NCI-H2171 treated with DMSO at 0.1 percent for 48 hours (cell line): ENCODE measurements around the gene FCGBP.
A peak's percentile ranks its signal among the peaks of the same experiment; 100 is the strongest.
"Not testable (repeated sequence)": the region's sequence is repeated elsewhere in the genome, so short reads cannot be mapped to it uniquely, and the experiment has no call there.

Experiments
- DNase-seq: peaks from one replicate; lab custom pipeline; 2025; lab: John Stamatoyannopoulos, UW

The FCGBP gene

DNA sequence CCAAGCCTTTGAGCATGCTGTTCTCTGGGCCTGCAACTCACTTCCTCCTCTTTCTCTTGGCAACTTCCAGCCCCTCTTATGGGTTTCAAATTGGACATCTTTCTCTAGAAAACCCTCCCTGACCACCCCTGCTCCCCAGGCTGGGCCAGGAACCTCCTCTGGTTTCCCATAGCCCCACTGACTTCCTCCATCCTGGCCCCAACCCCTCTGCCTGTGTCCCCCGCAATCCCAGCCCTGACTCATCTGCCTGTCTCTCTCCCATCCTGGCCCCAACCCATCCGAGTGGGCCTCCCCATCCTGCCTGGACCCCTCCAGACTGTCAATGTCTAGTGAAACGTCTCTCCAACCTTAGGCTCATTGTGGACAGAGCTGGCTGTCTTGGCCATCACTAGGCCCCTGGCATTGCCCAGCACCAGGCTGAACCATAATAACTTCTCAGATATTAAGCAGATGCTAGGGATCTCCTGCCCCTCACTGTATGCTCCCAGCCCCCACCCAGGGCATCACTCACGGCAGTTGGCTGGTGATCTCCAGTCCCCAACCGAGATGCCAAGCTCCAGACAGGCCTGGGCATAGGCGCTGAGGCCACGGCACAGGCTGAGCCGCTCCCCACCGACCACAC, 16.8 kb downstream of the FCGBP start:
- no peak for DNase-seq

DNA sequence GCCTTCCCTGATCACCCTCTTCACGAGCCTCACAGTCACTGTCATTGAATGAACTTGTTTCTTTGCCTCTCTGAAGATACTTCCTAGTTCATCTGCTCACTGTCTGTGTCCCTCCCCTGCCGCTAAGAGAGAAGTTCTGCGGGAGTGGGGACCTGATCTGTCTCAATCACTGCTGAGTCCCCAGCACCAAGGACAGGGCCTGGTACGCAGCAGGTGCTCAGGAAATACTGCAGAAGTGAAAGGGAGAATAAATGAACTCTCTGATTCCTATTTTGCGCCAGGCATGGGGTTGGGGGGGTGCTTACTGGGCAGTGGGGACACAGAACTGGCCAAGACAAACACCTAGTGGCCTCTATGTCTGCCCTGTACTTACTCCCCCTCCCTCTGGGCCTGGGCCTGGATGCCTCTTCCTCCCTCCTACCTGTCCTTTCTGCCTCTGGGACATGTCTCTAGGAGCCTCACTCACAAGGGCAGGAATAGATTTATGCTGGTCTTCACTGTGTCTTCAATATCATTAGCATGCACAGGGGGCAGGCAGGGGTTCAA, 17.5 kb downstream of the FCGBP start:
- no peak for DNase-seq

DNA sequence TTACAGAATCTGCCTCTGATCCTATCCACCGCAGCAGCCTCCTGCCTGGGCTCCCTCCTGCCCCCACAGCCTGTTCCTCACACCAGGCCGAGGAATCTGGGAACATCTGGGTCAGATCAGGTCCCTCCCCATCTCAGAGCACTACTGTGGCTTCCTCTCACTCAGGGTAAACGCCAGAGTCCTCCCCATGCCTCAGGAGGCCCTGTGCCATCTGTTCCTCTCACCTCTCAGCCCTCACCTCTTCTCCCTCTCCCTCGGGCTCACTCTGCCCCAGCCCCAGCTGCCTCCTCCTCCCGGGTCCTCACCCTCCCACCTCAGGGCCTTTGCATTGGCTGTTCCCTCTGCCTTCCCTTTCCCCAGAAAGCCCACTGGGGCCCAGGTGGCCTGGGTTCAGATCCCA, 18.2 kb downstream of the FCGBP start:
- peak; percentile 89 for DNase-seq

DNA sequence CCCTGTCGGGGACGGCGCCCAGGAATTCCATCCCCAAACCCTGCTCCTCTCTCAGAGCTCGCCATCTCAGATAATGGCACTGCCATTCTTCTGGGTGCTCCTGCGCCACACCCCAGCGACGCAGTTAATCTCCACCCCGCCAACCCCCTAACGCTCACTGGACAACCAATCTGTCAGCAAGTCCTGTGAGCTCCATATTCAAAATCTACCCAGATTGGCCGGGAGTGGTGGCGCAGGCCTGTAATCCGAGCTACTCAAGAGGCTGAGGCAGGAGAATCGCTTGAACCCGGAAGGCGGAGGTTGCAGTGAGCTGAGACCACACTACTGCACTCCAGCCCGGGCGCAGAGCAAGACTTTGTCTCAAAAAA, 18.6 kb downstream of the FCGBP start:
- DNase-seq = no peak

DNA sequence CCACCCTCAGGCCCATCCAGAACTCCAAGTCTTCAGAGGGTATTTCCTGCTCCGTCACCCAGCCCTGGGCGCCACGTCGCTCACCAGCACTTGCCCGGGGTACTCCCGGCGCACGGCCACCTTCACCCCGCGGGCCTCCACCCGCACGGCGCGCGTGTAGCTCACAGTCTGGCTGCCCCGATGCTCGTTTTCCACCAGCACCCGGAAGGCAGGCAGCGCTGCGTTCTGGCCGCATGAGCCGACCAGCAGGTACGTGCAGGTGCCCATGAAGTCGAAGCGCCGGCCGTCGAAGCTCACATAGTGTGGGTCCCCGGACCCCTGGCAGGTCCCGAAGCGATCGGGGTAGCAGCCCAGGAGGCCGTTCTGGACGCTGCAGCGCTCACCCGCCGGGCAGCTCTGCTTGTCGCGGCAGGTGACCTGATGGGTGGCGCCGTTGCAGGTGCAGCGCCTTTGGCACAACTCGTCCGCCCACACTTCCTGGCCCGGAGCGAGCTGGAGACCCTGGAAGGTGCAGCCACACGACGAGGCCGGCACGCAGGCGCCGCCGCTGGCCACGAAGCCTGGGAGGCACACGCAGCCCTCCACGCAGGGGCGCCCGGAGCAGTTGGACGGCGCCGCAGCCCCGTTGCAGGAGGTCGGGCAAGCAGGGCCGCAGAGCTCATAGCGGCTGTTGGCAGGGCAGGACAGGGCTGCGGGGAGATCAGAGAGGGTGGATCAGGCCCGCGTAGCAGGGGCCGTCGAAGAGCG, 19.2 kb downstream of the FCGBP start:
- no peak for DNase-seq

DNA sequence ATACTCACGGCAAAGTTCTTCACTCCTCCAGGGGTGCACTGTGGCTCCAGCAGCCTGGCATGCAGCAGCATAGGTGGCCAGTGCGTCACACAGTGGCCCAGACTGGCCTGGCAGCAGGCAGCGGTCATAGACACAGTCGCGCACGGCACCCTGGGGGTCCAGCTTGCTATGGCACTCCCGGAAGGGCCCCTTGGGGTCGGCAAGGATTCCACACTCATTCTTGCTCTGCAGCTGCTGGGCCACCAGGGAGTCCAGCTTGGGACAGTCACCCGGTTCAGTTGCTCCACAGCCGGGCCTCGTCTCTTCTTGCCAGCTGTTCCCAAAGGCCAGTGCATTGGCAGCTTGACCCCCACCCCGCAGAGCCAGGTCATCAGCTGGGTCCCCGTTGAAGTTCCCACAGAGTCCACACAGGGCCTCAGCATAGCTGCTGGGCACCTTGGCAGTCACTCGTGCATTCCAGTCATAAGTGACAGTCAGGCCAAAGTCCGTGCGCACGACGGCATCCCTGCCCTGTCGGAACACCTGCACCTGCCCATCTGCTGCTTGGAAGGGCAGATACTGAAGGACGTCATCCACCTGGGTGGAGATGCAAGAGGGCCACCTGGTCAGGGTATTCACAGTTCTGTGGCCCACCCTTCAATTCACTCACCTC, 20.6 kb downstream of the FCGBP start:
- DNase-seq = no peak

DNA sequence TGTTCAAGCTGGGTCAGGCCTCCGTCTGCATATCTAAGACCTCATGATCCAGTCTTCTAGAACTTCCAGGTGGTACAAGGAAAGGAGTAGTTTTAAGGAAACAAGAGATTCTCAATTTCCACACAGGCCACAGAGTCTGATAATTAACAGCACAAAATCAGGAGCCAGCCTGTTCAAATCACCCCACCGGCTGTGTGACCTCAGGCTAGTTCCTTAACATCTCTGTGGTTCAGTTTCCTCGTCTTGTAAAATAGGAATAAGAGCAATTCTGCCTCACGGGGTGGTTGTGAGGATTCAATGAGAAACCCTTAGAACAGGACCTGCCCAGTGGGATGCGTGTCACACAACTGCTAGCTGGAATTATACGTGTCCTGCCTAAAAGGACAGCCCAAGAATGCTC, 25.6 kb downstream of the FCGBP start:
- DNase-seq = no peak

DNA sequence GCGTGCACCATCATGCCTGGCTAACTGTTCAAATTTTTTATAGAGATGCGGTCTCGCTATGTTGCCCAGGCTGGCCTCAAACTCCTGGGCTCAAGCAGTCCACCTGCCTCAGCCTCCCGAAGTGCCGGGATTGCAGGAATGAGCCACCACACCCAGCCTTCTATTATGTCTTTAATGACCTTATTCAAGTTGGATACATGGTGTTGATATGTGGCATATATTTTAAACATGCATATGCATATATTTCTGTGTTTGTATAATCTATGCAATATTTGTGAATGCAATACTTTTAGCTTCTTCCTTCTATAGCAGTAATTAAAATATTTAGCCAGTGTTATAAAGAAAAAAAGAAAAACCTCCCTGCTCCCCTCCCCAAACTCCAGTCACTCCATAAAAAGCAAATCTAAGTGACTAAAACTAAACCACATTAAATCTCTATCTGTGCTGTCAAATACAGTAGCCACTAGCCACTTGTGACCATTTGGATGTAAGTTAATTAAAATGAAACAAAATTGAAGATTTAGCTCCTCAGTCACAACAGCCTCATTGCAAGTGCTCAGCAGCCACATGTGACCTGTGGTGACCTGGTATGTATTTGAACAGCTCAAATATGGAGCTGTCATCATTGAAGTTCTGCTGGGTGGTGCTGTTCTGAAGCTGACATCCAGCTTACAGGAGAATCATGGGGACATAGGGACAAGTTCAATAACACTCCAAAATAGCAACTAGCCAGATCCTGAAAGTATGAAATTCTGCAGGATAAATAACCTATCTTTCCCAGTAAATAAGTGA, 27.4 kb downstream of the FCGBP start:
- DNase-seq = no peak

DNA sequence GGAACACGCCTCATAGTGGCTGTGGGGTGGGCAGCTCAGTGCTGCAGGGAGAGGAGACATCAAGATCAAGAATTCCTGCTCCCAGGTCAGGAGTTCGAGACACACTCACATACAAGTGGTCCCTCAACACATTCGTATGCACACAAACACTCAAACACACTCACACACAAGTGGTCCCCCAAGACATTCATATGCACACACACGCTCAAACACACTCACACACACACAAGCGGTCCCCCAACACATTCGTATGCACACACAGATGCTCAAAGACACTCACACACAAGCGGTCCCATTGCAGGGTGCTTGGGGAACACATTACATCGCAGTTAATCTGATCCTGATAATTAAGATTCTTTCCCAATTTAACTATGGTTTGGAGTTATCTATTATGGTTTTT, 28.2 kb downstream of the FCGBP start:
- no peak for DNase-seq

DNA sequence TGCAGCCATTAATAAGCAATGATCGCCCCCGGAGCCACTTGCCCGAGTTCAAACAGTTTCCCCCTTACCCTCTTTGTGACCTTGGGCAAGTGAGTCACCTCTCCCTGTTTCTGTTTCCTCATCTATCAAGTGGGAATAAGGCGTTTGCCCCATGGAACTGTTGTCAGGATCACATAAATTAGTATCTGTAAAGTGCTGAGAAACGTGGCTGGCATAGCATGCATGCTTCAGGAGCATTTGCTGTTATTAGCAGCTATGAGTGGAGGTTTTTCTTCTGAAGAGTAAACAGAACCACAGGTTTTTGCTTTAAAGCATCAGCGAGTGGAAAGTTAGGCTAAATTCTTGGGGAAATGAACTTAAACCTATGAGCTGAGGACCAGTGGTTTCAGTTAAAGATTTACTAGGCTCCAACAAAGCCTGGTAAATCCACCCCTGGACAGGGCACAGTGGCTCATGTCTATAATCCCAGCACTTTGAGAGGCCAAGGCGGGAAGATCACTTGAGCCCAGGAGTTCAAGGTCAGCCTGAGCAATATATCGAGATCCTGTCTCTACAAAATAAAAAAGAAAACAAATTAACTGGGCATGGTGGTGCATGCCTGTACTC, 30.8 kb downstream of the FCGBP start:
- DNase-seq = not testable (repeated sequence)

DNA sequence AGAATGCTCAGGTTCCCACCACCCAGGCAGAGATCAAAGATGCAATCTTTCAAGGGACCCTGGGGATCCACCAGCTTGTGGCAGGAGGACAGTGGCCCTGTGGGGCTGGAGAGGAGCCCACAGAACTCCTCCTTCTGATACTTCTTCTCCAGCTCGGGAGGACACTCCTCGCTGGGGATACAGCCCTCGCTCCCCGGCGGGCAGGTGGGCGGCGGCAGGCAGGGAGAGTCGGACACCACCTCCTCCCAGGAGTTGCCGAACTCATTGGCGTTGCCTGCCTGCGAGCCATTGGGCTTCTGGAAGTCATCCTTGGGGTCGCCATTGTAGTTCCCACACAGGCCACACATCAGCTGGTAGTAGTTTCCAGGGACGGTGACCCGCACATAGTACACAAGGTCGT, 32.1 kb downstream of the FCGBP start:
- DNase-seq = not testable (repeated sequence)

DNA sequence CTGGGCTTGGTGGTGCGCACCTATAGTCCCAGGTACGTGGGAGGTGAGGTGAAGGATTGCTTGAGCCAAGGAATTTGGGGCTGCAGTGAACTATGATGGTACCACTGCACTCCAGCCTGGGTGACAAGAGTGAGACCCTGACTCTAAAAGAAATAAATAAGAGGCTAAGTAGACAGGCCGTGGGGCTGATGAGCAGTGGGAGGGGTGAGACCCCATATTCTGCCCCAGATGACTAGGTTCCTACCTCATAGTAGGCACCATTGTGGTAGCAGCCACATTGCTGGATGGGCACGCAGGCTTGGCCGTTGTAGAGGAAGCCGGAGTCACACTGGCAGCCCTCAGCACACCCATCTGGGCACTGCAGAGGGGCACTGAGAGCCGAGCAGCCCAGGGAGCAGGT, 32.8 kb downstream of the FCGBP start:
- DNase-seq = not testable (repeated sequence)

DNA sequence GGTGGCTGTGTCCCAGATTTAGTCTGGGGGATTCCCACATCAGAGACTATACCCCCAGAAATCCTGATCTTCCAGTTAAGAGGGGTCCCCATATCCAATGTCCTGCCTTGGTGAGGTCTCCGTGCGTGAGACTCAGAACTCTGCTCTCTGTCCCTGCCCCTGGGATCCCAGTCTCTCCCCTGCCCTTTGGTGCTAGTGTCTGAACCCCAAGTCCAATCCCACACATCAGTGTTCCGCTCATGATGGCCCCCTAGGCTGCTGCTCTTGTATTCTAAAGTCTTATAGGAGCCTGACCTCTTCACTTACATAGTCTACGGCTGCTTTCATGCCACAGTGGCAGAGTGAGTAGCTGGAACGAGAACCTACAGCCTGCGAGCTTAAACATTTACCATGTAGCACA, 35.6 kb downstream of the FCGBP start:
- not testable (repeated sequence) for DNase-seq

DNA sequence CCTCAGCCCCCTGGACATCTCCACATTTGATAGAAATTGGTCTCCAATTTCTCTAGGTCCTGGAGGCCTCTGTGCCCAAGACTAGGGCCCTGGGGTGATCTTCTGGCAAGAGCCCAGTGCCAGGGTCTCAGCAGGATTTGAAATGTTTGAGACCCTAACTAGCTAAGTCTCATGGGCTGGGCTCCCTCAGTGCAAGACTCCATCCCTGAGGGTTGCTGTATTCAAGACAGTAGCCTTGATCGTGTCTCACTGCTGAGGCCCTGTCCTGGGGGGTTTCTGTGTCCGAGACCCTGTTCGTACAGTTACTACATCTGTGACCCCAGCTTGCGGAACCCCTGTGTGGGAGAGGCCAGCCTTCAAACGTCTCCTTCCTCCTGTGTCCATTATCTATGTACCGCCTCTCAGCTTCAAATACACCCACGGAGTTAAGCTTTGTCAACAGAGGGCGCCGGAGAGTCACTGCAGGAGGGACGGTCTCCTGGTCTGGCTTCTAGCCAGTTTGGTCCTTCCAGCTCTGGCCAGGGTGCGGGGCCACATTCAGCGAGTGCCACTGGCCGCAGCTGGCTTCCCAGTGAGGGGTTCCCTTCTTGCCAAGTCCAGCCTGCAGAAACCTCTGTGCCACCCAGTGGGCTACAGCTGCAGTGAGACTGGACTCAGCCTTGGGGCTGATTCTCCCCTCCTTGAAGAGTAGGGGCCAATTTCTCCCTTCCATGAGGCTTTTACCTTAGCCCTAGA, 36.8 kb downstream of the FCGBP start:
- not testable (repeated sequence) for DNase-seq

DNA sequence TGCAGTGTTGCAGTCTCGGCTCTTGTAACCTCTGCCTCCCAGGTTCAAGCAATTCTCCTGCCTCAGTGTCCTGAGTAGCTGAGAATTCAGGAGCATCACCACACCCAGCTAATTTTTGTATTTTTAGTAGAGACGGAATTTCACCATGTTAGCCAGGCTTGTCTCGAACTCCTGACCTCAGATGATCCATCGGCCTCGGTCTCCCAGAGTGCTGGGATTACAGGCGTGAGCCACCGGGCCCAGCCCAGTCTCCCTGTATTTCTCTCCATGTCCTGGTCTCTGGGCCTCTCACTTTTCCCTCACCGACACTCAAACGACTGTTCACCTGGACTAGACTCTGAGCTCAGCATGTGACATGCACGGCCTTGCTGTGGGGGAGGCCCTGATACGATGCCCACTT, 39.3 kb downstream of the FCGBP start:
- not testable (repeated sequence) for DNase-seq

DNA sequence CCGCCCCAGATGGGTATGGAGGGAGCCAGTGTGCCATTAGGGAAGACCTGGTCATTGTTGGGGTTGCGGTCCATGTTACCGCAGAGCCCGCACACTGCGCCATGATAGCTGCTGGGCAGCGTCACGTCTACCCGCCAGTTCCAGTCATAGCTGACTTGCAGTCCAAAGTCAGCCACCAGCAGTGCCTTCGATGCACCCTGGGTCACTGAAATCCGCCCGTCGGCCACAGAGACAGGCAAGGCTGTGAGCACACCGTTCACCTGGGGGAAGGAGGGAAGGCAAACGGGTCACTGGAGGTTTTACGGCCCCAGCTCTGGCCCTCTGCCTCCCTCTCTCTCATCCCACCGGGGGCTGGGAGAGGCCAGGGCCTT, 40.2 kb downstream of the FCGBP start:
- not testable (repeated sequence) for DNase-seq

DNA sequence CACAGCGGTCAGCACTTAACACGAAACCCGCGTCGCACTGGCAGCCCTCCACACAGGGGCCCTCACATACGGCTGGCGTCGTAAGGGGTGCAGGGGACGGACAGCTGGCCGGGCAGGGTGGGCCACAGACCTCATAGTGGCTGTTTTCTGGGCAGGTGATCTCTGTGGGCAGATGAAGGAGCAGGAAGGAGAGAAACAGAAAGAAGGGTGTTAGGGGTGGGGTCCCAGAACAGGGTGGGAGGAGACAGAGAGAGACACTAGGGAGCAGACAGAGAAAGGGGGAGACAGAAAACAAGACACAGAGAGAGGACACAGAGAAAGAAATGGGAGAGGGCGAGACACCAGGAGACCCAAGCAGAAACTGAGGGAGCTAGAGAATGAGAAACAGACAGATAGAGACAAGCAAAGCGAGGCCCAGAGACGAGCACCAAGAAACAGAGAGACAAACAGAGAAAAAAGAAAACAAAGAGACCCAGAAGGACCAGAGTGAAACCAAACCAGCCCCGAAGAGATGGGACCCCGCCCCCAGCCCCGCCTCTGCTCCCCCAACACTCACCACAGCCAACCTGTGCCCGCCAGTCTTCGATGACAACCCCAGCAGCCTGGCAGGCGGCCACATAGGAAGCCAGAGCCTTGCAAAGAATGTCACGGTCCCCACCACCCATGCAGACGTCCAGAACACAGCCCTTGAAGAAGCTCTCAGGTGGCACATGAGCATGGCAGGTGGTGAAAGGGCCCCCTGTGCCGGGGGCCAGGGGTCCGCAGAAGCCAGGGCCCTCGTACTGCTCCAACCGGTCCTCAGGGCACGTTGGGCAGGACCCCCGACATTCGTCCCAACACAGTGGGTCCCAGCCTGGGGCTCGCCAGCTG, 40.8 kb downstream of the FCGBP start:
- not testable (repeated sequence) for DNase-seq

DNA sequence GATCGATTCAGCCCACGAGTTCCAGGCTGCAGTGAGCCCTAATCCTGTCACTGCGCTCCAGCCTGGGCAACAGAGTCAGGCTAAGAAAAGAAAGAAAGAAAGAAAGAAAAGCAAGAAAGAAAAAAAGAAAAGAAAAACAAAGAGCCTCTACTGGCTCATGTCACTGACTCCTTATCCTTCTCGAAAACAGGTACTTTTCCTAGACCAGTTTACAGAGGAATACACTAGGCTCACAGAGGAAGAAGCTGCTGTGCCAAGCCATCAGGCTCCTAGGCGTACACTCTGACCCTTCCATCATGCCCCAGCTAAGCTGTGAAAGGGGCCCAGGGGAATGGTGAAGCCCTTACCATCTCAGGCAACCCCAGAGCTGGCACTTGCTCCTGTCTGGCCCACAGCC, 41.9 kb downstream of the FCGBP start:
- not testable (repeated sequence) for DNase-seq

DNA sequence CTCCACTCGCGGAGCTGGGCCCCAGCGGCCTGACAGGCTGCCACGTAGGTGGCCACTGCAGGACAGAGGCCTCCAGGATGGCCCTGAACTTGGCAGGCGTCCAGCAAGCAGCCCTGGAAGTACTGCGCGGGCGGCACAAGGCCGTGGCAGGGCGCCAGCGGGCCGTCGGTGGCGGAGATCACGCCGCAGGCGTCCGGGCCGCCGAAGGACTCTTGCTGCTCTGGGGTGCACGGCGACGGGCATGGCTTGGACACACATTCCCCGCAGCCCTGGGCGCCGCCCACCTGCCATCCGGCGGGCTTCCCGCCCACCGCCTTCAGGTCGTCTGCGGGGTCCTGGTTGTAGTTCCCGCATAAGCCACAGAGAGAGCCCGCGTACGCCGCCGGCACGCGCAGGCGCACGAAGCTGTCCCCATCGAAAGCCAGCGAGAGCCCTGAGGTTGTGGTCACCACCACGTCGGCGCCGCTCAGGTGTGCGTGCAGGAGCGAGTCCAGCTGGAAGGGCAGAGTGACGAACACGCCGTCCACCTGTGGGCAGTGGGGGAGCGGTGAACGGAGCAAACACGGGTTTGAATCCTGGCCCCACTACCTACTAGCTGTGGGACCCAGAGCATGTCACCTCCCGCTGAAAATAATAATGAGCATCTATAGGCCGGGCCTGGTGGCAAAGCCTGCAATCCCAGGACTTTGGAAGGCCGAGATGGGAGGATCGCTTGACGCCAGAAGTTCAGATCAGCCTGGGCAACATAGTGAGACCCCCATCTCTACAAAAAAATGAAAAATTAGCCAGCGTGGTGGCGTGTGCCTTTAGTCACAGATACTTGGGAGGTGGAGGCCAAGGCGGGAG, 42.6 kb downstream of the FCGBP start:
- peak; percentile 28 for DNase-seq
